Loucy (cell line): ENCODE measurements around the gene DZIP1.

ENCODE experiments used
- H2AFZ ChIP-seq: fragments of 200-600 bp; sonication (generic); 2 replicates; pipeline ENCODE4 v1.6.0; 2016; ENCODE audit warnings: antibody characterized with exemption, mild to moderate bottlenecking, low read length, moderate library complexity
- H3F3A ChIP-seq: fragments of 200-600 bp; 2 replicates; pipeline ENCODE4 v1.6.0; 2016; ENCODE audit warnings: antibody characterized with exemption, low read depth, mild to moderate bottlenecking
- H3K27me3 ChIP-seq: fragments of 200-600 bp; sonication (generic); 2 replicates; pipeline ENCODE4 v1.6.1; 2014; ENCODE audit warnings: low read length, mild to moderate bottlenecking; ENCODE audit not compliant: insufficient read depth, poor library complexity, severe bottlenecking
- H3K36me3 ChIP-seq: fragments of 200-600 bp; sonication (generic); 2 replicates; pipeline ENCODE4 v1.6.1; 2016; ENCODE audit warnings: low read length; ENCODE audit not compliant: insufficient read depth
- H3K4me1 ChIP-seq: fragments of 200-600 bp; sonication (generic); 2 replicates; pipeline ENCODE4 v1.5.1; 2014; ENCODE audit warnings: low read length, mild to moderate bottlenecking; ENCODE audit not compliant: insufficient read depth, poor library complexity, severe bottlenecking
- H3K4me2 ChIP-seq: fragments of 200-600 bp; sonication (generic); 2 replicates; pipeline ENCODE4 v1.6.0; 2014; ENCODE audit warnings: antibody characterized with exemption, low read length, low read depth, mild to moderate bottlenecking; ENCODE audit not compliant: poor library complexity, severe bottlenecking
- H3K4me3 ChIP-seq: fragments of 200-600 bp; sonication (generic); 2 replicates; pipeline ENCODE4 v1.5.1; 2014; ENCODE audit warnings: low read length, mild to moderate bottlenecking, mixed read lengths; ENCODE audit not compliant: poor library complexity, severe bottlenecking
- H3K79me2 ChIP-seq: fragments of 200-600 bp; sonication (generic); 2 replicates; pipeline ENCODE4 v1.6.1; 2014; ENCODE audit warnings: low read length; ENCODE audit not compliant: insufficient read depth
- H3K9ac ChIP-seq: fragments of 200-600 bp; sonication (generic); 2 replicates; pipeline ENCODE4 v1.6.0; 2014; ENCODE audit warnings: mild to moderate bottlenecking, low read depth, low read length, moderate library complexity; ENCODE audit not compliant: poor library complexity, severe bottlenecking
- H3K9me2 ChIP-seq: fragments of 200-600 bp; sonication (generic); replicated peaks from 2 replicates; pipeline ENCODE4 v1.6.1; 2016; ENCODE audit warnings: low read depth, low read length, mixed read lengths
- H3K9me3 ChIP-seq: fragments of 200-600 bp; sonication (generic); 2 replicates; pipeline ENCODE4 v1.6.1; 2014; ENCODE audit warnings: mild to moderate bottlenecking, antibody characterized with exemption, low read length, low read depth; ENCODE audit not compliant: insufficient read depth
- H4K20me1 ChIP-seq: fragments of 200-600 bp; sonication (generic); 2 replicates; pipeline ENCODE4 v1.6.0; 2014; ENCODE audit warnings: antibody characterized with exemption, low read length, mild to moderate bottlenecking; ENCODE audit not compliant: insufficient read depth, poor library complexity, severe bottlenecking
- EZH2phosphoT487 ChIP-seq: fragments of 200-600 bp; IDR thresholded peaks from 2 replicates; pipeline ENCODE4 v1.6.1; 2018; ENCODE audit warnings: antibody characterized with exemption, mild to moderate bottlenecking, moderate library complexity, borderline replicate concordance
- TF ChIP-seq, protein P1 (sequence below): fragments of 200-600 bp; sonication (generic); conservative IDR thresholded peaks from 2 replicates; pipeline ENCODE4 v1.5.1; 2014; ENCODE audit warnings: mild to moderate bottlenecking, antibody characterized with exemption, low read length

The DZIP1 gene

DNA sequence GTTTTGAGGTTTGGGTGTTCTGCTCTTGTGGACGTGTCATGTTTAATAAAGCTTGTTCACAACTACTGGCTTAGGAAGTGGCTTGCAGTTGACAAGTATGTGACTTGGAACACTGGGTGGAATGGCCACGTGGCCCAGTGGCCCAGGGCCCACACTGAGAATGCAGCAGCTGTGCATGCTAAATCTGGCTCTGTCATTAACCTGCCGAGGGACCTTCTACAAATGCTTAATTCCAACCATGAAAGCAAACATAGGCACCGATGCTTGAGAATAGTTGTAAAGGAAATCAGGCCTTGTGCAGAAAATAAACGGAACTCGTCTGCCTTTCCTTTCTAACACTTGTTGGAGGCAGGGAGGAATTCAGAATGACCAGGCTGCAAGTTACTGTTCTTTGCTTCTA is 103.6 kb downstream of the DZIP1 start:
- no peak overlapping the region for H2AFZ ChIP-seq

DNA sequence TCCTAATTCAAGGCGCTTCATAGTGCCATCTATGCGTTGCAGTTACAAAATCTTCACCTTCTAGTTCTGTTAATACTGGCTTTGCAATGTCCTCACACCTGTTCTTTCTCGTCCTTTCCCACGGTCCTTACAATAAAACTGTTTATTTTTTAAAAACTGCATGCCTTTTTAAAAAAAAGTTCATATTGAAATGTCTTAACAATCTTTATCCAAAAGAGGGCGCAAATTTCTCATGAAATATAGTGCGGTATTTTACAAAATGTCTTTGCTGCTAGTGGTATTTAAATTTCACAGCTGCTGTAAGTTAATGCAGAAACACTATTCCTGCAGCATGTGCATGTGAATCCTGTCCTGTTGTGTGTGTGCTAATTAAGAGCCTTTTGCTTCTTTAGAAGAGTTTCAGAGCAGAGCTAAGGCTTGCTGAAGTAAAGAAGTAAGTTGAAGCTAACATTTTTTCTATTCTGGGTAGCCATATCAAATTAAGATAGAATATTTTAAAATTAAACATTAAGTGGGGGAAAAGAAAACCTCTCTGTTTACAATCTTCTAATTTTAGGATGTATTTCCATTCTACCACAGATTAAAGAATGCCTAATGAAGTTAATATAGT is 107.8 kb downstream of the DZIP1 start:
- H2AFZ ChIP-seq: peak overlapping the region; percentile 71; the same call in 1 of the 2 replicates
- H3K79me2 ChIP-seq: no peaks in the 10 kb centered on the region
- H3F3A ChIP-seq: no peaks in the 10 kb centered on the region
- no peak overlapping the region for H3K4me2 ChIP-seq
- H3K36me3 ChIP-seq: no peaks in the 10 kb centered on the region
- no peaks in the 10 kb centered on the region for H4K20me1 ChIP-seq
- no peaks in the 10 kb centered on the region for H3K9me2 ChIP-seq
- H3K9me3 ChIP-seq: no peaks in the 10 kb centered on the region
- H3K27me3 ChIP-seq: no peaks in the 10 kb centered on the region
- H3K4me1 ChIP-seq: no peaks in the 10 kb centered on the region
- TF ChIP-seq EZH2phosphoT487: no peak
- TF ChIP-seq, protein P1, sequence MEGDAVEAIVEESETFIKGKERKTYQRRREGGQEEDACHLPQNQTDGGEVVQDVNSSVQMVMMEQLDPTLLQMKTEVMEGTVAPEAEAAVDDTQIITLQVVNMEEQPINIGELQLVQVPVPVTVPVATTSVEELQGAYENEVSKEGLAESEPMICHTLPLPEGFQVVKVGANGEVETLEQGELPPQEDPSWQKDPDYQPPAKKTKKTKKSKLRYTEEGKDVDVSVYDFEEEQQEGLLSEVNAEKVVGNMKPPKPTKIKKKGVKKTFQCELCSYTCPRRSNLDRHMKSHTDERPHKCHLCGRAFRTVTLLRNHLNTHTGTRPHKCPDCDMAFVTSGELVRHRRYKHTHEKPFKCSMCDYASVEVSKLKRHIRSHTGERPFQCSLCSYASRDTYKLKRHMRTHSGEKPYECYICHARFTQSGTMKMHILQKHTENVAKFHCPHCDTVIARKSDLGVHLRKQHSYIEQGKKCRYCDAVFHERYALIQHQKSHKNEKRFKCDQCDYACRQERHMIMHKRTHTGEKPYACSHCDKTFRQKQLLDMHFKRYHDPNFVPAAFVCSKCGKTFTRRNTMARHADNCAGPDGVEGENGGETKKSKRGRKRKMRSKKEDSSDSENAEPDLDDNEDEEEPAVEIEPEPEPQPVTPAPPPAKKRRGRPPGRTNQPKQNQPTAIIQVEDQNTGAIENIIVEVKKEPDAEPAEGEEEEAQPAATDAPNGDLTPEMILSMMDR: peak; percentile 71
- no peak overlapping the region for H3K4me3 ChIP-seq
- no peak overlapping the region for H3K9ac ChIP-seq

More for the DNA sequence above, 103.6 kb downstream of the DZIP1 start:
- Histone ChIP-seq H3K9me3 (no peaks in the 10 kb centered on the region), H3K79me2 (no peaks in the 10 kb centered on the region), H3K9me2 (no peaks in the 10 kb centered on the region), H3K4me1 (no peaks in the 10 kb centered on the region), H3K9ac (no peak overlapping the region), H3K4me2 (no peak overlapping the region), H4K20me1 (no peaks in the 10 kb centered on the region), H3K4me3 (no peak overlapping the region), H3K36me3 (no peaks in the 10 kb centered on the region), H3K27me3 (no peaks in the 10 kb centered on the region), H3F3A (no peaks in the 10 kb centered on the region)
- TF ChIP-seq EZH2phosphoT487: no peak
- TF ChIP-seq, protein P1: no peak

DNA sequence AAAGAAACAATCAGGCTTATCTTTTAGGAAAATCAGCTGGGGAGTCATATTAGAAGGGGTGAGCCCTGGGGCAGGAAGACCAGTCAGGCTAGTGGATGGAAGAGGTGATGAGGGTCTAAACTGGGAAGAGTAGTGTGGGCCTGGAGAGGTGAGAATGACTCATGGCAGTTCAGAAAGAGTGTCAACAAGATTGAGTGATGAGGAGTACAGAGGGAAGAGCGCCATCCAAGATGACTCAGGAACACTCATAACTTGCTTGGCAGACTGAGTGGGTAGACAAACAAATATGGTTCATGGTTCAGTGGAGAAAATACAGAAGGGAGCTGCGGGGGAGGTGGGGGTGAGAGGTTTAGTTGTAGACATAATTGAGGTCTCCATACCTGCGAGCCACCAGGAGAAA is 109.3 kb downstream of the DZIP1 start:
- no peak overlapping the region for H3K9ac ChIP-seq
- TF ChIP-seq EZH2phosphoT487: no peak
- TF ChIP-seq, protein P1: no peak
- no peak overlapping the region for H3K4me3 ChIP-seq
- H3K9me2 ChIP-seq: no peaks in the 10 kb centered on the region
- no peak overlapping the region for H3K4me2 ChIP-seq
- no peak overlapping the region for H2AFZ ChIP-seq
- H3K27me3 ChIP-seq: no peaks in the 10 kb centered on the region
- H3K9me3 ChIP-seq: no peaks in the 10 kb centered on the region
- no peaks in the 10 kb centered on the region for H3F3A ChIP-seq
- no peaks in the 10 kb centered on the region for H4K20me1 ChIP-seq
- no peaks in the 10 kb centered on the region for H3K79me2 ChIP-seq
- H3K4me1 ChIP-seq: no peaks in the 10 kb centered on the region
- no peaks in the 10 kb centered on the region for H3K36me3 ChIP-seq
